H1 (cell line): ENCODE data around the gene RUFY1. TPM values are rescaled to one million over a fixed set of nuclear protein-coding genes. Genes with fewer than 3 reads are reported as not detected.
A peak's percentile ranks its signal among the peaks of the same experiment; 100 is the strongest.

Experiments used
- CTCF ChIA-PET: fragments of 300-600 bp; sonication (Branson Sonifier 250); formaldehyde crosslinking; loops from one replicate; lab custom pipeline; 2021; ENCODE audit not compliant: partially characterized antibody; lab: Charles Lee
- POLR2A ChIA-PET: fragments of 300-600 bp; sonication (Branson Sonifier 250); formaldehyde crosslinking; loops from one replicate; lab custom pipeline; 2021; ENCODE audit warnings: inconsistent platforms; ENCODE audit not compliant: partially characterized antibody; lab: Charles Lee
- DNase-seq, 2 experiments: peaks; one replicate each; pipeline versions ENCODE4 v3.0.0 to v3.0.0-alpha.2; 2010 to 2022; ENCODE audit warnings: low spot score in 2 of 2, low read depth in 1 of 2, mixed read lengths in 1 of 2
- FAIRE-seq: peaks from 2 replicates; lab custom pipeline; 2011; peaks lifted over from hg19 to GRCh38; lab: Jason Lieb, UNC
- H2AFZ ChIP-seq: 2 replicates; pipeline ENCODE4 v1.8.1; 2012; ENCODE audit warnings: low read length, inconsistent platforms
- H2AK5ac ChIP-seq: 2 replicates; pipeline ENCODE4 v1.6.1; 2013; ENCODE audit warnings: low read depth, low read length
- H2BK120ac ChIP-seq: replicated peaks from 2 replicates; pipeline ENCODE3; 2013; ENCODE audit warnings: low read depth, low read length, inconsistent platforms
- H2BK12ac ChIP-seq: 2 replicates; pipeline ENCODE4 v1.6.1; 2013; ENCODE audit warnings: low read depth, low read length
- H2BK15ac ChIP-seq: 2 replicates; pipeline ENCODE4 v1.6.1; 2013; ENCODE audit warnings: low read length
- H2BK20ac ChIP-seq: 2 replicates; pipeline ENCODE4 v1.6.1; 2013; ENCODE audit warnings: low read length
- H2BK5ac ChIP-seq: 2 replicates; pipeline ENCODE4 v1.6.1; 2013; ENCODE audit warnings: low read depth, low read length
- H3K14ac ChIP-seq: 2 replicates; pipeline ENCODE4 v1.6.1; 2013; ENCODE audit warnings: inconsistent platforms; ENCODE audit not compliant: insufficient read length
- H3K18ac ChIP-seq: 2 replicates; pipeline ENCODE4 v1.6.1; 2013; ENCODE audit warnings: low read length; ENCODE audit errors: extremely low read depth
- H3K23ac ChIP-seq: 2 replicates; pipeline ENCODE4 v1.6.1; 2013; ENCODE audit warnings: inconsistent platforms; ENCODE audit not compliant: insufficient read length
- H3K23me2 ChIP-seq: 2 replicates; pipeline ENCODE4 v1.6.1; 2013; ENCODE audit warnings: low read depth, low read length
- H3K27ac ChIP-seq: 2 replicates; pipeline ENCODE4 v1.6.1; 2011; ENCODE audit warnings: low read depth, low read length, inconsistent platforms
- H3K27me3 ChIP-seq, 4 experiments: replicated peaks in 1 of 4; 1 replicate in 1 of 4; 2 replicates in 3 of 4; pipeline versions ENCODE4 v1.6.1 to v1.8.1; 2011 to 2013; ENCODE audit warnings: low read length in 3 of 4, mild to moderate bottlenecking in 3 of 4, inconsistent platforms in 2 of 4, mixed read lengths in 2 of 4, moderate library complexity in 1 of 4; ENCODE audit not compliant: control insufficient read depth in 3 of 4, insufficient read depth in 3 of 4; ENCODE audit errors: extremely low read depth in 1 of 4
- H3K36me3 ChIP-seq, 4 experiments: 2 replicates each; pipeline versions ENCODE4 v1.6.1 to v1.8.1; 2011 to 2013; ENCODE audit warnings: mild to moderate bottlenecking in 4 of 4, low read length in 3 of 4, moderate library complexity in 2 of 4, control low read depth in 1 of 4, inconsistent platforms in 1 of 4; ENCODE audit not compliant: insufficient read depth in 4 of 4, control insufficient read depth in 2 of 4
- H3K4ac ChIP-seq: replicated peaks from 2 replicates; pipeline ENCODE3; 2013; ENCODE audit warnings: low read length, low read depth, mixed read lengths, inconsistent platforms; ENCODE audit not compliant: insufficient read length
- H3K4me1 ChIP-seq, 4 experiments: replicated peaks in 1 of 4; 1 replicate in 1 of 4; 2 replicates in 3 of 4; pipeline versions ENCODE4 v1.6.1 to v1.8.1; 2011 to 2013; ENCODE audit warnings: low read length in 3 of 4, inconsistent platforms in 2 of 4, mixed read lengths in 1 of 4; ENCODE audit not compliant: insufficient read depth in 4 of 4, control insufficient read depth in 3 of 4
- H3K4me2 ChIP-seq, 2 experiments: 2 replicates each; pipeline versions ENCODE4 v1.6.1 to v1.8.1; 2011 to 2013; ENCODE audit warnings: low read depth in 2 of 2, low read length in 2 of 2, control low read depth in 1 of 2, inconsistent platforms in 1 of 2, mild to moderate bottlenecking in 1 of 2; ENCODE audit not compliant: insufficient read depth in 1 of 2
- H3K4me3 ChIP-seq, 4 experiments: fragments of 200-600, 300-600 bp in 1 of 4; sonication (generic), shearing (Covaris generic), sonication (Bioruptor Twin) in 1 of 4; 2 replicates each; pipeline versions ENCODE4 v1.5.1 to v1.8.1; 2011 to 2016; ENCODE audit warnings: low read length in 4 of 4, low read depth in 3 of 4, control low read depth in 2 of 4, inconsistent platforms in 2 of 4, mild to moderate bottlenecking in 2 of 4, mixed read lengths in 1 of 4, moderate library complexity in 1 of 4; ENCODE audit not compliant: insufficient read depth in 2 of 4; ENCODE audit errors: extremely low read depth in 1 of 4
- H3K56ac ChIP-seq: replicated peaks from 2 replicates; pipeline ENCODE3; 2013; ENCODE audit warnings: low read depth, mild to moderate bottlenecking, mixed read lengths, low read length, inconsistent platforms; ENCODE audit not compliant: insufficient read length
- H3K79me1 ChIP-seq: 2 replicates; pipeline ENCODE4 v1.6.1; 2013; ENCODE audit warnings: low read depth, low read length, control low read depth
- H3K79me2 ChIP-seq, 2 experiments: 2 replicates each; pipeline versions ENCODE4 v1.6.1 to v1.8.1; 2012 to 2013; ENCODE audit warnings: low read length in 2 of 2, mild to moderate bottlenecking in 2 of 2, inconsistent platforms in 1 of 2; ENCODE audit not compliant: insufficient read depth in 2 of 2, control insufficient read depth in 1 of 2
- H3K9ac ChIP-seq, 4 experiments: replicated peaks in 1 of 4; 1 replicate in 1 of 4; 2 replicates in 3 of 4; pipeline versions ENCODE4 v1.6.1 to v1.8.1; 2011 to 2013; ENCODE audit warnings: low read depth in 3 of 4, low read length in 3 of 4, control low read depth in 2 of 4, mild to moderate bottlenecking in 2 of 4, moderate library complexity in 2 of 4, inconsistent platforms in 1 of 4; ENCODE audit errors: extremely low read depth in 1 of 4
- H3K9me3 ChIP-seq, 2 experiments: 2 replicates each; pipeline versions ENCODE4 v1.6.1 to v1.8.1; 2012 to 2013; ENCODE audit warnings: mild to moderate bottlenecking in 2 of 2, moderate library complexity in 2 of 2, control low read depth in 1 of 2, inconsistent platforms in 1 of 2, low read depth in 1 of 2, low read length in 1 of 2, mixed read lengths in 1 of 2; ENCODE audit not compliant: insufficient read depth in 2 of 2
- H4K20me1 ChIP-seq, 2 experiments: replicated peaks in 1 of 2; 2 replicates each; pipeline versions ENCODE3 to v1.8.1; 2011 to 2013; ENCODE audit warnings: inconsistent platforms in 2 of 2, low read length in 2 of 2, mild to moderate bottlenecking in 1 of 2; ENCODE audit not compliant: insufficient read depth in 2 of 2, control insufficient read depth in 1 of 2
- H4K5ac ChIP-seq: 2 replicates; pipeline ENCODE4 v1.6.1; 2013; ENCODE audit warnings: low read length, low read depth, mixed read lengths, inconsistent platforms; ENCODE audit not compliant: insufficient read length
- H4K8ac ChIP-seq: 2 replicates; pipeline ENCODE4 v1.8.0; 2013; ENCODE audit warnings: mild to moderate bottlenecking, moderate library complexity, low read length, inconsistent platforms; ENCODE audit not compliant: insufficient read depth; ENCODE audit errors: extremely low read depth
- H4K91ac ChIP-seq: replicated peaks from 2 replicates; pipeline ENCODE3; 2013; ENCODE audit warnings: low read length, mixed read lengths, inconsistent platforms; ENCODE audit not compliant: insufficient read length
- CHD2 ChIP-seq: IDR thresholded peaks from 2 replicates; pipeline ENCODE4 v1.6.1; 2012; ENCODE audit warnings: low read length, improper control_type of control experiment
- CREB1 ChIP-seq: IDR thresholded peaks from 2 replicates; pipeline ENCODE4 v1.6.1; 2012; ENCODE audit warnings: inconsistent platforms
- HDAC2 ChIP-seq, 2 experiments: fragments of 300-600 bp in 1 of 2; sonication (generic) in 1 of 2; IDR thresholded peaks; 2 replicates each; pipeline ENCODE4 v1.6.1; 2011 to 2012; ENCODE audit warnings: low read depth in 2 of 2, low read length in 2 of 2, mild to moderate bottlenecking in 2 of 2, moderate library complexity in 2 of 2, borderline replicate concordance in 1 of 2, inconsistent platforms in 1 of 2
- HDAC6 ChIP-seq: IDR thresholded peaks from one replicate; pipeline ENCODE4 v1.7.1; 2012; ENCODE audit warnings: low read depth, mild to moderate bottlenecking, inconsistent platforms, low read length, moderate library complexity
- KDM1A ChIP-seq: fragments of 200-600, 300-600 bp; sonication (generic); IDR thresholded peaks from 2 replicates; pipeline ENCODE4 v1.7.1; 2016; ENCODE audit warnings: mild to moderate bottlenecking, low read length, borderline replicate concordance
- PHF8 ChIP-seq: fragments of 200-600 bp; sonication (generic); conservative IDR thresholded peaks from 2 replicates; pipeline ENCODE4 v1.7.1; 2012; ENCODE audit warnings: low read depth, mild to moderate bottlenecking, inconsistent platforms, low read length, moderate library complexity
- POLR2A ChIP-seq, 2 experiments: IDR thresholded peaks; 1 replicate in 1 of 2; 2 replicates in 1 of 2; pipeline ENCODE4 v1.6.1; 2011; ENCODE audit warnings: low read depth in 2 of 2, low read length in 2 of 2, mild to moderate bottlenecking in 2 of 2; ENCODE audit errors: control extremely low read depth in 1 of 2
- POLR2AphosphoS5 ChIP-seq: IDR thresholded peaks from 2 replicates; pipeline ENCODE4 v1.6.1; 2011; ENCODE audit warnings: low read depth, low read length
- SIN3A ChIP-seq, 2 experiments: IDR thresholded peaks in 1 of 2; conservative IDR thresholded peaks in 1 of 2; 2 replicates each; pipeline ENCODE4 v1.6.1; 2011 to 2012; ENCODE audit warnings: low read length in 2 of 2, improper control_type of control experiment in 1 of 2, low read depth in 1 of 2, mild to moderate bottlenecking in 1 of 2
- WGBS, 2 experiments: shearing (Covaris generic) in 1 of 2; methylation state at CpG; one replicate each; pipeline versions ENCODE4 v1.1.6 to v1.1.7; 2013 to 2015; ENCODE audit warnings: low lambda C conversion rate in 2 of 2, mixed read lengths in 2 of 2, inconsistent platforms in 1 of 2, low coverage in 1 of 2, missing lambda C conversion rate in 1 of 2; ENCODE audit not compliant: insufficient replicate concordance in 2 of 2, insufficient coverage in 1 of 2, insufficient read length in 1 of 2; ENCODE audit errors: extremely low coverage in 1 of 2, missing lambda C conversion rate in 1 of 2; 5-methylcytosine and 5-hydroxymethylcytosine counted together
- polyA plus RNA-seq, 7 experiments: library from polyadenylated mRNA; depleted of rRNA in 3 of 7; stranded (reverse) in 5 of 7; unstranded in 2 of 7; fragments of >200 nt in 5 of 7; fragments of 200-250 nt in 2 of 7; gene quantifications; 1 replicate in 5 of 7; 2 replicates in 1 of 7; 4 replicates in 1 of 7; pipeline versions ENCODE4 v1.2.1 to v1.2.3, GENCODE V29; 2011 to 2013; ENCODE audit warnings: missing spikeins in 2 of 7, mixed read lengths in 2 of 7
- total RNA-seq: library from RNA; stranded (reverse); fragmentation: NEBNext Ultra II Directional; extraction: Animal tissue kit (Norgen Biotek cat#: 25700); gene quantifications from 2 replicates; pipeline ENCODE4 v1.2.1, GENCODE V29; 2021
- TF ChIP-seq, protein P1 (sequence below): IDR thresholded peaks from 2 replicates; pipeline ENCODE4 v1.6.1; 2012; ENCODE audit warnings: low read length, inconsistent platforms

RUFY1 gene
- total and polyA plus RNA-seq, 2 of the 8 experiments (the other 6 are each of a cell fraction or from before 2014, with no cell fraction given) = 22.4 to 29.5 TPM

GRCh38 chr5:179613460-179614071, 63.2 kb downstream of the RUFY1 start:
- Histone ChIP-seq H3K9ac (no peak overlapping the region), H3K79me1 (peaks cover 2% of the 10 kb centered on the region; the same call in 1 of the 2 replicates), H3K27me3 (no peaks in the 10 kb centered on the region), H3K18ac (no peak overlapping the region), H2BK120ac (no peak overlapping the region), H2AFZ (no peak overlapping the region), H4K91ac (no peak overlapping the region), H2BK12ac (no peak overlapping the region), H3K79me2 (peaks cover 0 to 10% of the 10 kb centered on the region in 2 experiments; a peak in 2 of 4 replicates), H3K36me3 (peaks cover 52 to 92% (median 76%) of the 10 kb centered on the region in 4 experiments), H2BK15ac (no peak overlapping the region), H3K56ac (no peak overlapping the region), H3K14ac (no peak overlapping the region), H2BK20ac (no peak overlapping the region), H4K5ac (no peak overlapping the region), H3K4ac (no peak overlapping the region), H3K9me3 (no peaks in the 10 kb centered on the region), H4K8ac (no peak overlapping the region), H3K4me3 (no peak overlapping the region), H3K23ac (no peak overlapping the region), H3K4me2 (no peak overlapping the region), H2BK5ac (no peak overlapping the region), H3K4me1 (no peaks in the 10 kb centered on the region), H3K23me2 (no peaks in the 10 kb centered on the region), H3K27ac (no peak overlapping the region), H2AK5ac (no peak overlapping the region), H4K20me1 (peaks cover 27 to 37% of the 10 kb centered on the region in 2 experiments)
- DNase-seq (no peak), FAIRE-seq (no peak)
- POLR2A ChIA-PET = interaction anchor here (0.6 to 20.5 kb wide), 17 partner anchors 25 to 883 kb away, joined by 3 to 351 read pairs (median 4); partner anchors contain the start of genes CBY3, MAML1 and ZNF354A
- CTCF ChIA-PET = interaction anchor here (0.8 to 5.5 kb wide), 3 partner anchors 10 to 56 kb away, joined by 3 to 56 read pairs (median 19); partner anchors contain the start of gene HNRNPH1
- 86% methylated on average over 8 of the region's 8 CpGs; no CpG with 5 or more reads in 1 of the 2 experiments for WGBS, 2 experiments
- TF ChIP-seq KDM1A (no peak), HDAC2 (IDR thresholded peaks at IDR 0.05; ENCODE audit: borderline replicate concordance in 1 of 2, low read depth in 2 of 2, low read length in 2 of 2) (no peak), CHD2 (no peak), PHF8 (no peak), HDAC6 (no peak), POLR2A (IDR thresholded peaks at IDR 0.05; ENCODE audit: control extremely low read depth in 1 of 2, low read depth in 2 of 2, low read length in 2 of 2) (peak; percentile 68 to 71), CREB1 (no peak), SIN3A (conservative IDR thresholded peaks at IDR 0.05 in 1 of 2, IDR thresholded peaks at IDR 0.05 in 1 of 2; ENCODE audit: low read depth in 1 of 2, low read length in 2 of 2) (no peak), POLR2AphosphoS5 (peak; percentile 92)
- TF ChIP-seq, protein P1, sequence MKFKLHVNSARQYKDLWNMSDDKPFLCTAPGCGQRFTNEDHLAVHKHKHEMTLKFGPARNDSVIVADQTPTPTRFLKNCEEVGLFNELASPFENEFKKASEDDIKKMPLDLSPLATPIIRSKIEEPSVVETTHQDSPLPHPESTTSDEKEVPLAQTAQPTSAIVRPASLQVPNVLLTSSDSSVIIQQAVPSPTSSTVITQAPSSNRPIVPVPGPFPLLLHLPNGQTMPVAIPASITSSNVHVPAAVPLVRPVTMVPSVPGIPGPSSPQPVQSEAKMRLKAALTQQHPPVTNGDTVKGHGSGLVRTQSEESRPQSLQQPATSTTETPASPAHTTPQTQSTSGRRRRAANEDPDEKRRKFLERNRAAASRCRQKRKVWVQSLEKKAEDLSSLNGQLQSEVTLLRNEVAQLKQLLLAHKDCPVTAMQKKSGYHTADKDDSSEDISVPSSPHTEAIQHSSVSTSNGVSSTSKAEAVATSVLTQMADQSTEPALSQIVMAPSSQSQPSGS = 0 out of 2 replicates have a peak, but pooled peaks have one; percentile 43
